ENCODE results near the gene TMEM86B.
"Not testable (repeated sequence)": the region's sequence is repeated elsewhere in the genome, so short reads cannot be mapped to it uniquely, and the experiment has no call there.

TMEM86B gene

GRCh38 chr19:55240713-55241020 is 12.1 kb upstream of the TMEM86B start:
- no peak for DNase-seq

GRCh38 chr19:55239004-55239403 is 10.4 kb upstream of the TMEM86B start:
- no peak for DNase-seq

GRCh38 chr19:55238030-55238429 is 9.5 kb upstream of the TMEM86B start:
- no peak for DNase-seq

- DNase-seq, result no peak
Observed at GRCh38 chr19:55232986-55233385, 4.4 kb upstream of the TMEM86B start.

- no peak for DNase-seq
Observed at GRCh38 chr19:55232286-55232602, 3.7 kb upstream of the TMEM86B start.

- DNase-seq, result no peak
Observed at GRCh38 chr19:55231391-55232285, 3.1 kb upstream of the TMEM86B start.

GRCh38 chr19:55230780-55231179 is 2.2 kb upstream of the TMEM86B start:
- no peak for DNase-seq

- DNase-seq, result no peak
Observed at GRCh38 chr19:55230329-55230728, 1.8 kb upstream of the TMEM86B start.

GRCh38 chr19:55229789-55230182 is 1.2 kb upstream of the TMEM86B start:
- no peak for DNase-seq

- DNase-seq, result no peak
Observed at GRCh38 chr19:55229145-55229788, 704 bp upstream of the TMEM86B start.

- no peak for DNase-seq
Observed at GRCh38 chr19:55228015-55228391, 560 bp downstream of the TMEM86B start.

- no peak for DNase-seq
Observed at GRCh38 chr19:55227241-55228014, 1.1 kb downstream of the TMEM86B start.

GRCh38 chr19:55226788-55227187 is 1.8 kb downstream of the TMEM86B start:
- DNase-seq, result no peak

- DNase-seq, result no peak
Observed at GRCh38 chr19:55226273-55226672, 2.3 kb downstream of the TMEM86B start.

GRCh38 chr19:55225415-55225958 is 3.1 kb downstream of the TMEM86B start:
- DNase-seq, result no peak

- not testable (repeated sequence) for DNase-seq
Observed at GRCh38 chr19:55224679-55225414, 3.7 kb downstream of the TMEM86B start.

- no peak for DNase-seq
Observed at GRCh38 chr19:55224038-55224665, 4.4 kb downstream of the TMEM86B start.

- no peak for DNase-seq
Observed at GRCh38 chr19:55223291-55224037, 5.1 kb downstream of the TMEM86B start.

GRCh38 chr19:55220525-55220924 is 8.0 kb downstream of the TMEM86B start:
- DNase-seq, result no peak

- peak; percentile 99 for DNase-seq
Observed at GRCh38 chr19:55216461-55217198, 11.9 kb downstream of the TMEM86B start.

- DNase-seq, result no peak
Observed at GRCh38 chr19:55213547-55213946, 15.0 kb downstream of the TMEM86B start.

Measured in NCI-H2227 treated with DMSO at 0.1 percent for 48 hours (cell line).